Neuron (in vitro differentiated cells): ENCODE measurements around the gene CFAP100.
A peak's percentile ranks its signal among the peaks of the same experiment; 100 is the strongest.

Source experiments
- H2AFZ ChIP-seq: one replicate; pipeline ENCODE4 v1.6.1; 2013; ENCODE audit warnings: low read depth, mild to moderate bottlenecking, inconsistent platforms, low read length, moderate library complexity
- H3K27me3 ChIP-seq: one replicate; pipeline ENCODE4 v1.6.1; 2013; ENCODE audit warnings: low read length; ENCODE audit not compliant: insufficient read depth
- H3K36me3 ChIP-seq: one replicate; pipeline ENCODE4 v1.6.1; 2013; ENCODE audit warnings: low read length; ENCODE audit not compliant: insufficient read depth
- H3K4me1 ChIP-seq: one replicate; pipeline ENCODE4 v1.6.1; 2013; ENCODE audit warnings: low read length; ENCODE audit not compliant: insufficient read depth
- H3K4me3 ChIP-seq: 2 replicates; pipeline ENCODE4 v1.5.1; 2013; ENCODE audit warnings: mild to moderate bottlenecking, low read length, moderate library complexity
- H3K9me3 ChIP-seq: one replicate; pipeline ENCODE4 v1.6.1; 2013; ENCODE audit warnings: low read length

CFAP100 gene

DNA sequence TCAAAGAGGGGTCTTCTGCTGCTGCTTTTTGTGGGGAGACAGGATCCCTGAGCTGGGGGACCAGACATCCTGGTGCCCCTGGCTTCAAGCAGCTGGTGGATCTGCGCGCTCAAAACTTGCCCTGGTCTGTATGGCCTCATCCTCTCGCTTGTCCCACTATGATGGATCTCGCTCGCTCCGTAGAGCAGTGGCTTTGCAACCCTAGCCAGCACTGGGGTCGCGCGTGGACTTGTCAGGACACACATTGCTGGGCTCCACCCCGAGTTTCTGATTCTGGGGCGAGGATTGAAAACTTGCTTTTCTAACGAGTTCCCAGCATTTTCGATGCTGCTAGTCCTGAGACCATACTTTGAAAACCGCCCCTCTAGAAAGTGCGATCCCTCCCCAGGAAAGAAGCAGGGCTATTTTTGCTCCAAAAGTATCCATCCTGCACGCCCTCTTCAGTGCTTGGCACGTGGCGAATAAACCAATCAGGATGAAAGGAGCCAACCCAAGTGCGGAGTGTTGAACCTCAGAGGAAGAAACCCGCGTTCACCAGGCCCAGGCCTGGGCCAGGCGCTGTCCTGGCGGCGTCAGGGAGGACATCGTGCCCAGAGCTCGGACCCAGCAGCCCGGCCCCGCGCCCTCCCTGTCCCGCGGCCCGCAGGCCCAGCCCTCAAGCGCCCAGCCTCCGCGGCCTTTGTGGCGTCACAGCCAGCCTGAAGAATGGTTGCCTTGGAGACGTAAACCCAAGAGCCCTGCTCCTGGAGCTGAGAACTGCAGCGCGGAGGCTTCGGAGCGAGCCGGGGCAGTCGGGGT, at the start of gene CFAP100:
Gene CFAP100 (plus strand): TSS at position 731 of the 798 bp plus-strand sequence. CDS start 1,092 bp downstream, outside the sequence.
- no peaks in the 10 kb centered on the region for H3K36me3 ChIP-seq
- H3K9me3 ChIP-seq: no peaks in the 10 kb centered on the region
- peak within 1 kb of the TSS; percentile 74 for H2AFZ ChIP-seq
- H3K4me1 ChIP-seq: peaks cover 14% of the 10 kb centered on the region
- peak within 1 kb of the TSS; percentile 10 for H3K4me3 ChIP-seq
- peaks cover 8% of the 10 kb centered on the region for H3K27me3 ChIP-seq

DNA sequence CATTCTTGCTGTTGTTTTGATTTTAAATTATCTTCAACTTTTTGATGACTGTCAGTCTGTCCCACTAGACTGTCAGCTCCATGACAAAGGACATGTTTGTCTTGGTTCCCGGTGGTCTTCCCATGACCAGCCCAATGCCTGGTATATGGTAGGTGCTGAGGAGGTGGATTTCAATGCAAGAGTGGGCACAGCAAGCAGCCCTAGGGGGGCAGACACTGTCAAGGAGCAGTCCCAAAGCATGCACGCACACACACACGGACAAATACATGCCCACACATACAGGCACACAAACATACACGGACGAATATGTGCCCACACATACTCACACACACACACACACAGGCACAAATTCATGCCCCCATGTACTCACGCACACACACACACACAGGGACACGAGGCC, 49.5 kb upstream of the CFAP100 start:
- H3K4me3 ChIP-seq: no peak overlapping the region
- no peak overlapping the region for H2AFZ ChIP-seq
- no peaks in the 10 kb centered on the region for H3K27me3 ChIP-seq
- H3K36me3 ChIP-seq: no peaks in the 10 kb centered on the region
- peaks cover 3% of the 10 kb centered on the region for H3K4me1 ChIP-seq
- no peaks in the 10 kb centered on the region for H3K9me3 ChIP-seq

DNA sequence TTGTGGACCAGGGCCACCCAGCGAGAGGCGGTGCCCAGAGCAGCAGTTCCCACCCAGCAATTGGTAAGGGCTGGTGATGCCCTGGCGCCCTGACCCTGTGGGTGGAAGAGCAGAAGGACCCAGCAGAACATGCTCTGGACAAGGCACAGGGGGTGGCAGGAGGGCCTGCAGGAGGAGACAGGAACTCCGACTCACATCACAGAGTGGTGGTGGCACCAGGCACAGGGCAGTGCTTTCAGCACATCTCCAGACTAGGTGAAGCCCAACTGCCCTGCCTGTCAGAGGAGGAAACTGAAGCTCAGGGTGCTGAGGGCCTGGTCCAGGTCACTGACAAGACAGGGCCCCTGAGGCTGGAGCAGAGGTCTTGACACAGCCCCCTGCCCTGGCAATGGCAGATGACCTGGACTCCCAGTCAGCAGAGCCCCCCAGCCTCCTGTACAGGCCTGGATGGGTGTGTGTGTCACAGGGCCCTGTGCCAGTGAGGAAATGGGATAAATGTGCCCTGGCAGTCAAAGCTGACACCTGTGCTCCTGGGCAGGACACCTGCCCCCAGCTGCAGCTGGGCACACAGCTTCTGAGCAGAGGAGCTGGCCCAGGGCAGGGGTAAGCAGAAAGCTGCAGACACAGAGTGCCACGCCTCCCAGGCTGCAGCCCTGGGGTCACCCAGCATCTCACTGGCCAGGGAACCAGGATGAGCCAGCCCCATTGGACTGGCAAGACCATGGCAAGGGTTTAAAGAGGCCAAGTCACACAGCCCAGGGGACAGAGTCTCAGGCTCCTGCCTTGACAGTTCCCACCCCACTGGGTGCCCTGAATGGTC, 48.9 kb upstream of the CFAP100 start:
- no peaks in the 10 kb centered on the region for H3K36me3 ChIP-seq
- peaks cover 3% of the 10 kb centered on the region for H3K4me1 ChIP-seq
- H3K27me3 ChIP-seq: no peaks in the 10 kb centered on the region
- no peaks in the 10 kb centered on the region for H3K9me3 ChIP-seq
- no peak overlapping the region for H2AFZ ChIP-seq
- H3K4me3 ChIP-seq: no peak overlapping the region

DNA sequence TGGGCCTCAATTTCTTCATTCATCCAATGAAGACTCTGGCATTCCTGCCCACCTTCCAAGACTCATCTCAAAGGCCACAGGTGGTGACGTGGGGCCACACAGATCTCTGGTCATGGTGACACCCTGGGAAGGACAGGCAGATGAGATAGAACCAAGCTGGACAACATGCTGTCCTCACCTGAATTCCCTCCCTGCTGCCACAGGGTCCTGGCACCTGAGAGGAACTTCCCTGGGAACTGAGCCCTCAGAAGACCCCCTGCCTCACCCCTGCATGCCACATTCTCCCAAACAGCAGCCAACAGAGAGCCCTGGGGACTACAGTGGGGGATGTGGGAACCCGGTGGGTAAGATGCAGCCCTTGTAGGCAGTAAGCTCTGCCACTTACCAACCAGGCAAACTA, 48.2 kb upstream of the CFAP100 start:
- H3K36me3 ChIP-seq: no peaks in the 10 kb centered on the region
- H2AFZ ChIP-seq: no peak overlapping the region
- no peaks in the 10 kb centered on the region for H3K27me3 ChIP-seq
- no peaks in the 10 kb centered on the region for H3K9me3 ChIP-seq
- H3K4me3 ChIP-seq: no peak overlapping the region
- H3K4me1 ChIP-seq: peaks cover 3% of the 10 kb centered on the region

DNA sequence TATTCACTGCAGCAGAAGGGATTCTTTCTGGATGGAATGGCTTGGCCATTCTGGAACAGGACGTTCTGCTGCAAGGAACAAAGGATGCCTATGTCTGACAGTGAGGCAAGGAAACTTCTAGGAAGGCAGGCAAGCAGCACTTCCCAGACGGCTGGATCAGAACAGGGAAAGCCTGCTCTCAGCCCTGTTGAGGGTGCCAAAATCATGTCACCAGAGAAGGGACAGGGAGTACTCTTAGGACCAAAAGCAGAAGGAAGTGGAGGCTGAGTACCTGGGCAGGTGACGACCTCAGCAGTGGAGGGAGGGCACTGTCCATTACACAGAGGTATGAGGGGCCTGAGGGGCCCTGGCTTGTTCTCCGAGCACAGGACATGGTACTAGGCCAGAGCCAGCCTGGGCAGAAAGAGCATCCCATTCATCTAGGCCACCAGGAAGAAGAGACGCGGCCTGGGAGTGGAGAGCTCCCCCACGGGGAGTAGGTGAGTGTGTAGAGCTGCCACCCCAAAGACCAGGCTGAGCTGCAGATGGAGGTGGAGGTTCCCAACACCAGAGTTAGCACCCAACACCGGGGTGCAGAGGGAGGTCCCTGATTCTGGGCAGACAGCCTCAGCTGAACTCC, 47.1 kb upstream of the CFAP100 start:
- no peak overlapping the region for H2AFZ ChIP-seq
- no peaks in the 10 kb centered on the region for H3K36me3 ChIP-seq
- no peak overlapping the region for H3K4me3 ChIP-seq
- peaks cover 2% of the 10 kb centered on the region for H3K4me1 ChIP-seq
- no peaks in the 10 kb centered on the region for H3K27me3 ChIP-seq
- no peaks in the 10 kb centered on the region for H3K9me3 ChIP-seq

DNA sequence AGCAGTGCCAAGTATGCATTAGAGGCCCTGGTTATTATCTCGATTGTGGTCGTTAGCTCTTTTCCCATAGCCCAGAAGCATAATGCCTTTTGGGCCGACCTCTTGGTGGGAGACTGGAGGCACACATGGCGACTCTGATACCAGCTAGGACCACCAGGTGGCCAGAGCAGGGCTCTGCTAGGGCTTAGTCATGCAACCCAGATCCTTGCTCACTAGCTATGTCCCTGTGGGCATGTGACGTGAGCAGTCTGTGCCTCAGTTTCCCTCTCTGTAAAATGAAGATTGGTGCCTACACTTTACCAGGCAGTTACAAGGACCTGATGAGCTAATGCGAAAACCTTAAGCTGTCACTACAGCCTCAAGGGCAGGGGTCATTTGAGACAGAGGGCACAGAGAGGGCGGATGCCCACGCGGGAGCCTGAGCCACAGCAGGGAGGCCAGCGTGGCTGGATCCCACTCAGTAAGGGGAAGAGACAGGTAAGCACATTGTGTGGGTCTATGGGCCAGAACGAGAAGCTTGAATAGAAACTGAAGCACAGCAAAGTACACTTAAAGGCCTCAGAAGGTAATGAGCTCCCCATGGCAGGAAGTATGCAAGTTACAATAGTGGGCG, 46.3 kb upstream of the CFAP100 start:
- H3K4me1 ChIP-seq: no peaks in the 10 kb centered on the region
- no peak overlapping the region for H3K4me3 ChIP-seq

DNA sequence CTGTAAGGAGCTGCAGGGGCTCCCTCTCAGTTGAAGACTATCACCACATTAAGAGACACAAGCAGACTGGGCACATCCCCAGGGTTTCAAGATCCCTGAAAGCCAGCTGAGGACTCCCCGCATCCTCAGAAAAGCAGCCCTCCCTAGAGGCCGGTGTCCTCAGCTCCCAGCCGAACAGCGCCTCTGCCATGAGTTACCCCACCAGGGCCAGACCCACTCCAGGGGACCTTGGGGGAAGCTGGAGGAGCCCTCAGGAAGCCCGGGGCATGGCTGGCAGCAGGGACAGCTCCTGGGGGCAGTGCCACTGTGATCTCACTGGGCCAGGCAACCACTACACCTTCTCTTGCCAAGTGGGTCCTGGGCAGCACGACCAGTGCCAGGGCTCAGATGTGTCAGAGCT, 45.6 kb upstream of the CFAP100 start:
- no peaks in the 10 kb centered on the region for H3K4me1 ChIP-seq
- no peak overlapping the region for H2AFZ ChIP-seq
- H3K27me3 ChIP-seq: no peaks in the 10 kb centered on the region
- no peaks in the 10 kb centered on the region for H3K9me3 ChIP-seq
- no peaks in the 10 kb centered on the region for H3K36me3 ChIP-seq
- H3K4me3 ChIP-seq: no peak overlapping the region

More for the DNA sequence above, 46.3 kb upstream of the CFAP100 start:
- no peaks in the 10 kb centered on the region for H3K9me3 ChIP-seq
- H2AFZ ChIP-seq: no peak overlapping the region
- H3K36me3 ChIP-seq: no peaks in the 10 kb centered on the region
- no peaks in the 10 kb centered on the region for H3K27me3 ChIP-seq

DNA sequence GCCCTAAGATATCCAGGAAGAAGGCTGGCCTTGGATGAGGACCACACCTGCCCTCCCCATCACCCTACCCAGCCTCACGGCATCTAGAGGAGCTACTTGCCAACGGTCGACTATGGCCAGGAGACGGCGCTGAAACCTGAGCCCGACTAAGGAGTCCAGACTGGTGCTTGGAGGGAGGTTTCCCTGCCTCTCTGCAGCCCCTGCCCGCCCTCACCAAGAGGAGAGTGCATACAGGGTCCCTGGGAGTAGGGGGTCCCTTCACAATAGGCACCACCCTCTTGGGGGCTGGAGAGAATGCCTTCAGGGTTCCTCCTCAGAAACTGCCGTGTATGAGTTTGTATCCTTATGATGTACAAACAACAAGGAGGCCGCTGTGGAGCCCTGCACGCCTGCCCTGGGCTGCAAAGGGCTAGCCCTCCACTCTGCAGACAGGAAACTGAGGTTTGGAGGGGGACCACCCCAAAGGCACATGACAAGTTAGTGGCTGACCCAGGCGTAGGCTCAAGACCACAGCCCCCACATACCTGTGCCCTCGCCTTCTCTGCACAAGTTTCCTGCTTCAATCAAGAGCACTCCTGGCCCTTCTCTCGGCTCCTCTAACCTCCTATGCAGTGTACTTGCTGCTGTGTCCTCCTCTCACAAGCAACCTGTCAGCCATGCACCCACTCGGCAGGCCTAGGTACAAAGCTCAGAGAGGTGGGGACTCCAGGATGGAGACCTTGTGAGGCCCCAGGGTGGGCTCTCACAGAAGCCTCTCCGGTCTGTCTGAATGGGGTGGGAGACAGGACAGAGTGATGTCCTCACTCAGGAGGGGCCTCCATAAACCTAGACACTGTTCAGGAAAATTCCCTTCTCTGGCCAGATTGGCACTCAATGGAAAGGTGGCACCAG, 44.9 kb upstream of the CFAP100 start:
- no peaks in the 10 kb centered on the region for H3K9me3 ChIP-seq
- H3K4me3 ChIP-seq: no peak overlapping the region
- H2AFZ ChIP-seq: no peak overlapping the region
- no peaks in the 10 kb centered on the region for H3K4me1 ChIP-seq
- no peaks in the 10 kb centered on the region for H3K36me3 ChIP-seq
- no peaks in the 10 kb centered on the region for H3K27me3 ChIP-seq

DNA sequence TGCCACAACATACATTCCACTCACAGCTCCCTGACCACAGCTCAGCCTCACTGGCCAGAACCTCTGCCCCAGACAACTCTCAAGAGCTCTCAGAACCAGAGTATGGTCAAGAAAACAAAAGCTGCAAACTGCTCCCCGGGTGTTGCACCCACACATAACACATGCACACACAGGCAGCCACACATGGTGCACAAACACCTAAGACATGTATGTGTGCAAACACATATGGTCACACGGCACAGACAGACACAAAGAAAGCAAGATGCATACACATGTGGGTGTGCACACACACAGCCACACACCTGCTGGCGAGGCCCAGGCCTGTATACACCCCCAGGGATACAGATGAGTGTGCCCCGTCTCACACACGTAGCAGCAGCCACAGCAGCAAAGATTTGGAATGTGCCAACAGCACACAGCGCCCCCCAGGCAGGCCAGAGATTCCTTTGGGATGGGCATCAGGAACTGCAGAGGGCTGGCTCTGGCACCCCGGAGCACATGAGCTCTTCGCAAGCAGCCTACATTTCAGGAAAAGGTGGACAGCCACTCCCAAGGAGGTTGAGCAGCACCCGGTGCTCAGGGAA, 44.1 kb upstream of the CFAP100 start:
- Histone ChIP-seq H3K27me3 (no peaks in the 10 kb centered on the region), H3K36me3 (no peaks in the 10 kb centered on the region), H3K4me1 (peaks cover 5% of the 10 kb centered on the region)

DNA sequence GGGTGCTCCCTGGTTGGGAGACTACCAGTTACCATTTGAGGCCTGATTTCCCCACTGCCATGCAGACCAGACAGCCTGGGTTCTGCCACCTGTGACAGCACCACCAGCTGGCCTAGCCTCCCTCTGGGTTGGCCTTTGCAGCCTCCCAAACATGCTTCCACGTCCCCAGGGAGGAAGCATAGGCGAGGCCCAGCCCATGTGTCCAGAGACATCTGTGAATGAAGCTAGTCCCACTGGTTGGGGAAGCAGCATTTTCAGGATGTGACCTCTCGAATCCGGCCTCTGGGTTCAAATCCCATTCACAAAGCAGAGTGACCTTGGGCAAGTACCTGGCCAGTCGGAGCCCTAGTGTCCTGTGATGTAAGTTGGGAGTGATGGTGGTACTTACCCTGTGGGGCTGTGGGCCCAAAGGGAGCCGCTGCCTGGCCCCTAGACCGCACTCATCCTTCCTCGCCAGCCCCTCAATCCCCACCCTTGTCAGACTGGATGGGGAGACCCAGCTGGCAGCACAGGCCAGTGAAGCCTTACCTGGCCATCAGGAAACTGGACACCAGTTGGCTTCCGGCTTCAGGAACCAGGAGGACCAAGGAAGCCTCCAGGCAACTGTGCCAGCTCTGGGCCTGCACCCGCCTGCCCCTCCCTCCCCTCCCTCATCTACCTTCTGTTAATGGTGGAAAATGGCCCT, 43.5 kb upstream of the CFAP100 start:
- Histone ChIP-seq H3K36me3 (no peaks in the 10 kb centered on the region), H3K27me3 (no peaks in the 10 kb centered on the region), H3K9me3 (no peaks in the 10 kb centered on the region), H3K4me3 (no peak overlapping the region), H3K4me1 (peaks cover 10% of the 10 kb centered on the region), H2AFZ (no peak overlapping the region)

More for the DNA sequence above, 44.1 kb upstream of the CFAP100 start:
- H3K9me3 ChIP-seq: no peaks in the 10 kb centered on the region
- H3K4me3 ChIP-seq: no peak overlapping the region
- H2AFZ ChIP-seq: no peak overlapping the region

DNA sequence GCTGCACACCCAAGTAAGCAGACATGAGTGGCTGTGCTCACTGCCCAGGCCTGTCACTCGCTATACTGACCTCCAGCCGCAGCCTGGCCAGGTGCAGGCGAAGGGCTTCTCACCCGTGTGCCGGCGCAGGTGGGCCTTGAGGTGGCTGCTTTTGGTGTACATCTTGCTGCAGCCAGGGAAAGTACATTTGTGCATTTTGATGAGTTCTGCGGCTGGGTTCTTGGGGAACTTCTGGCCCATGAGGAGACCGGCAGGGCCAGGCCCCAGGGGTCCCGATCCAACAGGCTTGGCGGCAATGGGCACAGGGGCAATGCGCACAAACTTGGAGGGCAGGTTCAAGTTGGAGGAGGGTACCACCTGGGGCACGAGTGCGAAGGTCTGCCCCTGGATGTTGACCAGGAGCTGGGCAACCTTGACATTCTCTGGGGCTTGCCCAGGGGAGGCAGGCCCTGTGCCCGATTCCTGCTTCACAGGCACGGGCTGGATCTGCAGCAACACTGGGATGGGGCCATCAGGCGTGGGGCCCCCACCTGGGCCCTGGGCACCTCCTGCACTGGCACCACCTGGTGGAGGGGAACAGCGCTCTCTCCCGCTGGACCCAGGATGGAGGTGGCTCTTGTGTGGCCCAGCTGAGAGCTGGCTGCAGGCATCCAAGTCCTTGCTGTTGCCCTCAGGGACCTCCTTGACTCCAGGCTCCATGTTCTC, 42.8 kb upstream of the CFAP100 start:
- H3K36me3 ChIP-seq: no peaks in the 10 kb centered on the region
- H2AFZ ChIP-seq: no peak overlapping the region
- H3K4me3 ChIP-seq: no peak overlapping the region
- H3K9me3 ChIP-seq: no peaks in the 10 kb centered on the region
- H3K27me3 ChIP-seq: no peaks in the 10 kb centered on the region
- peaks cover 13% of the 10 kb centered on the region for H3K4me1 ChIP-seq
